Measurements from ENCODE around the gene GDPGP1.
"Not testable (repeated sequence)": the region's sequence is repeated elsewhere in the genome, so short reads cannot be mapped to it uniquely, and the experiment has no call there.

Gene GDPGP1

DNA sequence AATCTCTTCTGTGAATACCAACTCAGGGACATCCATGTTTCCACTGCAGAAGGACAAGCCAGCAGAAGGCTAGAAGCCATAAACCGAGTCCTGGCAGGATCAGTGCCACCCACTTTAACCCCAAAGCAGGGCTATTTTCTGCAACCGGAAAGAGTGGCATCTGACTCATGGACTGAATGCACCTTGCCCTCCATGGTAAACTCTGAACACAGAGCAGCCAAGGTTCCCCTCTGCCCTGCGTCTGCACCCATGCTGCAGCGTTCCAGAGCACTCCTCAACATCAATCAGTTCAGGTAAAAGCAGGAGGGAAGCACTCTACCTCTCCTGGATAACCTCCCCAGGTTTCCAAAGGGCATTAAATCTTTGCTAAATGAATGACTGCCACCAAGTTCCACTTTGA, 30.7 kb downstream of the GDPGP1 start:
- peak; percentile 40 for DNase-seq

GRCh38 chr15:90265271-90266060, 31.5 kb downstream of the GDPGP1 start, which contains the start of gene NGRN:
TSS of gene NGRN (plus strand) at chr15:90265672. CDS start at chr15:90265713, 41 bp downstream.
- DNase-seq: peak; percentile 92

DNA sequence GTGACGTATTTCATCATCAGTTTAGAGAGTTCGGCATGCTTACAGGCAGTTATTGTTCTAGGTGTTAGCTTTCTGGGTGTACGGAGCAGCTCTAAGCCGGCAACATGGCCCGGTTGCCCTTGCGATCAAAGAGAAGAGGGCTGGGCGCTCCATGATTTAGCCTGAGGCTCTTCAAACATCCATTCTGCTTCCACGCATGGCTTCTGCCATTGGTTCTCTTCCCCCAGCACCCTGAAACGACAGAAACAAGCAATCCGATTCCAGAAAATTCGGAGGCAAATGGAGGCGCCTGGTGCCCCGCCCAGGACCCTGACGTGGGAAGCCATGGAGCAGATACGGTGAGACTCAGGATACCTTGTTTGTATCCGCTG, 32.0 kb downstream of the GDPGP1 start:
- DNase-seq: peak; percentile 70

DNA sequence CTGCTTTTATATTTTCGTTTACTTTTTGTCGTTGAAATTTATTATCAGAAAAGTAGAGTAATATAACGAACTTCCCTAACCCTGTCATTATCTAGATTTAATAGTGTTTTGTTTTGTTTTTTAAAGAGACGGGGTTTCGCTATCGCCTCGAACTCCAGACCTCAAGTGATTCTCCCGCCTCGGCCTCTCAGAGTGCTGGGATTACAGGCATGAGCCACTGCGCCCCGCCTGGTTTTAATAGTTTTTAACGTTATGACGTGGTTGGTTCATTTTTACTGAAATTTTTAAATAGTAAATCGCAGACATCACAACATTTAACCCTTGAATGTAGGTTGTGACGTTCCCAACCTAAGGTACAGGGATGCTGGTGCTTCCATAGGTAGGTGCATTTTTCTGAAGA, 32.5 kb downstream of the GDPGP1 start:
- peak; percentile 53 for DNase-seq

DNA sequence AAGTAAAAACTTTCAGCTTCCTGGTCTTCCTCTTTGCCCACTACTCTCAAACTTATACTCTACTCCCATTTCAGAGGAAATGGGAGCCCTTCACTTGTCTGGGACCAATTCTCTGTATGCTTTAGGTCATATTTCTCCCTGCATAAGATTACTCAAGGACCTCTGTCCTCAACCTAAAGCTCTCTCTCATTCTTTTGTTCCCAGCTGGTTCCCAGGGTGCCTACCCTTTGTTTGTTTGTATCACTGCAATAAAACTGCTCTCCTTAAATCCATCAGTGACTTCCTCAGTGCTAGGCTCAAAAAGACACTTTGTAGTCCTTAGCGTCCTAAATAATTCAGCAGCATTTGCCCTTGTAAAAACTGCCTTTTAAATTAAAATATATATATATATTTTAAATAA, 34.4 kb downstream of the GDPGP1 start:
- DNase-seq: no peak

DNA sequence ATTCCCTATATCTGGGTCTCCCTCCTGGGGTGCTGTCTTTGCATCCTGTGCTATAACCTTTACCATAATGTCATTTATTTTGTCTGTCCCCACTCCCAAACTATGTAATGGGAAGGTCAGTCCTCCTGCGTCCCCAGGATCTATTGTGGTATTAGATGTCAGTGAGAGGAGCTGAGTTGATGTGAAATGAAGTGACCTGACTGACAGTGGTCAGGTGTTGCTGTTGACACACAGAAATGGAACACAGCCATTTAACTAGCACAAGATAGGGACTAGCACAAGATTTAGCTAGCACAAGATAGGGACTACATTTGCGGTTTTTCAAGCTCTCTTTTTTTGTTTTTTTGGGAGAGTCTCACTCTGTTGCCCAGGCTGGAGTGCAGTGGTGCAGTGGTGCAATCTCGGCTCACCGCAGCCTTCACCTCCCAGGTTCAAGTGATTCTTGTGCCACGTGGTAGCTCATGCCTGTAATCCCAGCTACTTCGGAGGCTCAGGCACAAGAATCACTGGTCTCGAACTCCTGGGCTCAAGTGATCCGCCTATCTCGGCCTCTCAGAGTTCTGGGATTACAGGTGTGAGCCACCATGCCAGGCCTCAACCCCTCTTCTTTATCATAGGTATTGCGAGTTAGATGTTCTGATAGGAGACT, 36.6 kb downstream of the GDPGP1 start:
- no peak for DNase-seq

DNA sequence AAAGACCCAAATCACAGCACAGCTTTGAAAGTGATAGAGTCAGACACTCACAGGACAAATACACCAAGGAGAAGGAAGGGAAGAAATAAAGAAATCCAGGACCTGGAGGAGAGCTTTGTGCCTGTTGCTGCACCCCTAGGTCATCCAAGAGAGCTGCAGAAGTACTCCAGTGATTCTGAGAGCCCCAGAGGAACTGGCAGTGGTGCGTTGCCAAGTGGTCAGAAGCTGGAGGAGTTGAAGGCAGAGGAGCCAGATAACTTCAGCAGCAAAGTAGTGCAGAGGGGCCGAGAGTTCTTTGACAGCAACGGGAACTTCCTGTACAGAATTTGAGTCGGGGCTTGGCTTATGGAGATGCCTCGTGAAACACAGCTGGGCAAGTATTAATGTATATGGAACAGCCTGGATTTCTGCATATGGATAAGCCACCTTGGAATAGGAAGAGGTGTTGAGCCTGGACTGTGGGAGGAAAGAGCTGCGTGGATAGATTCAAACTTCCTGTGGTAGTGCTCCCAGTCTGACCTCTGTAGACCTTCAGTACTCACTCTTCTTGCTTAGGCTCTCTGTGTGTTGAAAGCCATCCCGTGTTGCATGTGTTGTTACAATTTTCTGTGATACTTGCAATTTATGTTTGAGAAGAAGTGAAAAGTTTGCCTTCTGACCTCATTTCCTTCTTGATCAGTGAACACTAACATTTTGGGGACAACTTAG, 37.6 kb downstream of the GDPGP1 start:
- DNase-seq: no peak

GRCh38 chr15:90278467-90278866, 44.5 kb downstream of the GDPGP1 start:
- not testable (repeated sequence) for DNase-seq

DNA sequence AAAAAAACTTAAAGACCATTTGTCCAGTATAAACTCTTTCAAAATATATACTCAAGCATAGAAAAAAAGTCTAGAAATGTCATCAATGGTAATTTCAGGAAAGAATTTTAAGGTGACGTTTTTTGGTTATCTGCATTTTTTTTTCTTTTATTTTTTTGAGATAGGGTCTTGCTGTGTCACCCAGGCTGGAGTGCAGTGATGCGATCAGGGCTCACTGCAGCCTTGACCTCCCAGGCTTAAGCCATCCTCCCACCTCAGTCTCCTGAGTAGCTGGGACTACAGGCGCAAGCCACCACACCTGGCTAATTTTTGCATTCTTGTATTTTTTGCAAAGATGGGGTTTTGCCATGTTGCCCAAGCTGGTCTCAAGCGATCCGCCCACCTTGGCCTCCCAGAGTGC, 46.7 kb downstream of the GDPGP1 start:
- DNase-seq: not testable (repeated sequence)

DNA sequence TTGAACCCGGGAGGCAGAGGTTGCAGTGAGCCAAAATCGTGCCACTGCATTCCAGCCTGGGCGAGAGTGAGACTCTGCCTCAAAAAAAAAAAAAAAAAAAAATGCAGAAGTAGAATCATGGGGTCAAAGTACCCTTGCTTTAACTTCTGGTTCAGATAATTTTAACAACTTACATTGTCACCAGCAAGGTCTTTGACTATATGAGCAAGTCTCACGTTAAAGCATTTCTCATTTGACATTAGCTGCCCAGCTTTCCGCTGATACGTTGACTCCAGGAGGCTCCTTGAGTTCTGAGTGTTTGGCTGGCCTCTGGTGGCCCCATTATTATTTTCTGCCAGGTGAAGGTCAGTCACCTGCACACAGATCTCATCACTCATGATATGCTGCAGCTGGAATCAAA, 47.6 kb downstream of the GDPGP1 start:
- not testable (repeated sequence) for DNase-seq

DNA sequence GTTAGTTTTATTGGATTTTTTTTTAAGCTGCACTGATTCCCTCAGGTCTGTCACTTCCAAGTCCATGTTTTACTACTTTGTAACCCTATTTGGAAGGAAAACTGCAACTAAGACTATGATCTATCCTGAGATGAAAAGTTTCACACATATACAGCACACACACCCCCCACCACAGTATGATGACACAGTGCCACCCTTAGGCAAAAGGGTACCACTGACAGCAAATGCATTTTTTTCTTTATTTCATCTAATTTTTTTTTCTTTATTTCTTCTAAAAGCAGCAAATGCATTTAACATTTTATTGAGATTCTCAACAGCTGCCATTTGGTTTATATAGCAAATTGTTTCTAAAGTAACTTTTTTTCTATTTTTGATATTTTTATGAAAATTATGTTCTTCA, 52.7 kb downstream of the GDPGP1 start:
- DNase-seq: peak; percentile 67

DNA sequence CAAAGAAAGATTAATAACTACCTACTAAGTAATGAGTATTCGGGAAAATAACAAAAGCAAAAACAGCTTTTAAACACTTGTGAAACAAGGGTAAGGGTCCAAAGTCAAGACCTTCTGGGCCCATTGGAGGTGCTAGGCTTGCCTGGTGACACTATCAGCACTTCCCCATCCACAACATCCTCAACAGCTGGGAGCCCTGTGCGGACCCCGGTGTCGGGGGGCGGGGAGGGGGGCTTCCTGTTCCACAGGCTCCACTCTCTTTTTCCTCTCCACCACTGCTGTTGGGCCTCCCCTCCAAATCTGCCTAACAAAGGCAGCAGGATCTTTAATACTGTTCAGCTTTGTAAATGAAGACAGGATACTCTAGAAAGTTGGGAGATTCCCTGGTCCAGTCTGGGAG, 53.1 kb downstream of the GDPGP1 start:
- DNase-seq: no peak

DNA sequence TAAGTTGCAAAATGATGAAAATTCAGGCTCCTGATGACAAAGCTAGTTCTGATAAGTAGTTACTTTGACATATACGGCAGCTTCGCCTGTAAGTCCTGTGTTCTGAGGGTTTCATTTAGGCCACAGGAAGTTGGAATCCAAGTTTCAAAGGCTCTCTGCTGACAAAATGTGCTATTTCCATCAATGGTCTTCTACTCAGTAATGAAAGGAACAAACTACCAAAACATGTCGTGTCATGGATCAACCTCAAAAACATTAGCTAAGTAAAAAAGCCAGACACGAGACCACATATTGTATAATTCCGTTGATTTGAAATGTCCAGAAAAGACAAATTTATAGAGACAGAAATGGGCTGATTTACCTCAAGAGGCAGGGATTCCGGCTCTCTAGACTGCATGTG, 53.9 kb downstream of the GDPGP1 start:
- no peak for DNase-seq

GRCh38 chr15:90291679-90292356, 57.8 kb downstream of the GDPGP1 start:
- DNase-seq: no peak

DNA sequence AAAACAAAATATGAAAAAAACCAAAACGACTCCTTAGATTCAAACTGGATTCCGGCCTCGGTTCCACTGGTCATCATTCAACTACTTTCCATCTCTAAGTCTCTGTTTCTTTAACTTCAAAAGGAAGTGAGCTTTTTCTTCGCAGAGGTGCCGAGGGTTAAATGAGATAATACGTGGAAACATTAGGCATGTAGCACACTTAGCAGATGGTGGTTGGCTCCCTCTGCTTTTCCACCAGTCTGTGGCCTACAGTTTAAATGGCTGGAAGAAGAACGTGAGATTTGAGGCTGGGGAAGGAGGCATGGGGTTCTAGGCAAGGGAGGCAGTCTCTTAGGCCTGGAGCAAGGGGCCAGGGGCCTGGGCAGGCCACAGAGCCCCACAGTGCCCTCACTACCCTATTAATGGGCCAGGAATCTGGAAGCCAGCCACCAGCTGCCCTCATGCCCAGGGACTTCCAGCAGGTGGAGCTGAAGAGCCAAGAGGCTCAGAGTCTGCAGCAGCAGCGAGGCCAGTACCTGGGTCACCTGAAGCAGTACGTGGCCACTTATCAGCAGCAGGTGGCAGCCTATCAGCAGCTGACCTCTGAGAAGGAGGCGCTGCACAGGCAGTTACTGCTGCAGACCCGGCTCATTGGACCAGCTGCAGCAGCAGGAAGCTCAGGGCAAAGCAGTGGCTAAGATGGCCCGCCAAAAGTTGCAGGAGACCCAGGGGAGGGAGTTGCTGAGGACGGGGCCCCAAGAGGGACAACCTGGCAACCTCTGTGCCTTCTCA, 59.2 kb downstream of the GDPGP1 start:
- peak; percentile 74 for DNase-seq

- no peak for DNase-seq
Observed at GRCh38 chr15:90294159-90294558, 60.1 kb downstream of the GDPGP1 start.

DNA sequence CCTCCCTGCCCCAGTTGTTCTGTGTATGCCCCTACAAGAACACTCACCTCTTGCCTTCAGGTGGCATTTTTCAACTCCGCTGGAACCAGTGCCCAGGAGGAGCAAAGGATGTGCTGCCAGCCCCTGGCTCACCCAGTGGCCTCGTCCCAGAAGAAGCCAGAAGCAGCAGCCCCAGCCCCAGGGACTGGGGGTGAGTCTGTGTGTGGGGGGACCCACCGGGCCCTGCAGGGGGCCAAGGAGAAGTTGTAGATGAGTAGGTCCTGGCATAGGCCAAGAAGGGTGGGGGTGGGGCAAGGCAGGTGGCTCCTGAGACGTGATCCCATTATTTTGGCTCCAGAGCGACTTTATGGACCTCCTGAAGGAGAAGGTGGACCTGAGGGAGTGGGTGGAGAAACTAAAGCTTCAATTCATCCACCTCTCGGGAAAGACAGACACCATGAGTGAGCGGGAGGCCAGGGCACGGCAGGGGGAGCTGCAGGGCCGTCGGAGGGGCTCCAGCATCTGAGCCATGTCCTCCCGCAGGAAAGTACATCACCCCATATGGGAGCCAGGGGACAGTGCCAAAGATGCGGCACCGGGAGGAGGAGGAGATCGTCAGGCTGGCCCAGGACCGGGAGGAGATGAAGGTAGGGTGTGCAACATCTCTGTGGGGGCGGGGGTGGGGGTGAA, 60.7 kb downstream of the GDPGP1 start:
- no peak for DNase-seq

DNA sequence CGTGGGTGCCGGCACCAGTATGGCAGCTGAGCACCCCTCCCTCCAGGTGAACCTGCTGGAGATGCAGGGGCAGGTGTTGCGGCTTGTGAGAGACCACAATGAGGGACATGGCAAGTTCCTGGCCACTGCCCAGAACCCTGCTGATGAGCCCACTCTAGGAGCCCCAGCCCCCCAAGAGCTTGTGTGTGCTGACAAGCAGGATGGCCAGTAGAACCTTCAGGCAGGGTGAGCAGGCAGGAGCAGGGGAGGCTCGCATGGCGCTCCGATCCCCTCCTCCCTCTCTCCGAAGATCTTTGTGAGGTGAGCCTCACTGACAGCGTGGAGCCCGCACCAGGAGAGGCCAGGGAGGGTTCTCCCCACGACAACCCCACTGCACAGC, 61.2 kb downstream of the GDPGP1 start:
- no peak for DNase-seq

Data from CD4-positive, alpha-beta T cell treated with Interleukin-21 for 1 hour (primary cell).